ENCODE results near the gene SFXN2.

DNA sequence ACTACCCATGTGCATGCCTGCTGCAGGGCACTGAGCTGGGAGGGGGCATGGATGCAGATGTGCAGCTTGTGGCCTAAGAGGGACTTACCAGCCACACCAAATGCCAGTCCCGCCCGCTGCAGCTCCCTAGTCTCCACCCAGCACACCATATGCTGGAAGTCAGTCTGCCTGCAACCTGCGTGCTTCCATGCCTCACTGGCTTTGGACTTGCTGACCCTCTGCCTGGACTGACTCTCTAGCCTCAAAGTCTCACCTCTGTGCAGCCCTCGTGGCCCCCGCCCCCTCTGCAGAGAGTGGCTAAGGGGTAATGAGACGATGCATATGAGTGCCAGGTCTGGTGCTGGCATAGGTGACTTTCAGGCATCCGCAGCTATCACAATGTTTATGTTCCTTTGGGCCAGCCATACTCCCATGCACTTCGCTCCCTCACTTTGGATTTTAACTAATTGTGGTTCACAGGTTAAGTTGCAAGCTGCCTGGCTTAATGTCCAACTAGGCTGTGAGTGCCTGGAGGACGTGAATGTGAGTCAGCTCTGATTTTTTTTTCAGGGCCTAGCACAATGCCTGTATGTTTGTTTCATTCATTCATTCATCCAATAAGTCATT, 48.4 kb upstream of the SFXN2 start:
- TF ChIP-seq, protein P1, sequence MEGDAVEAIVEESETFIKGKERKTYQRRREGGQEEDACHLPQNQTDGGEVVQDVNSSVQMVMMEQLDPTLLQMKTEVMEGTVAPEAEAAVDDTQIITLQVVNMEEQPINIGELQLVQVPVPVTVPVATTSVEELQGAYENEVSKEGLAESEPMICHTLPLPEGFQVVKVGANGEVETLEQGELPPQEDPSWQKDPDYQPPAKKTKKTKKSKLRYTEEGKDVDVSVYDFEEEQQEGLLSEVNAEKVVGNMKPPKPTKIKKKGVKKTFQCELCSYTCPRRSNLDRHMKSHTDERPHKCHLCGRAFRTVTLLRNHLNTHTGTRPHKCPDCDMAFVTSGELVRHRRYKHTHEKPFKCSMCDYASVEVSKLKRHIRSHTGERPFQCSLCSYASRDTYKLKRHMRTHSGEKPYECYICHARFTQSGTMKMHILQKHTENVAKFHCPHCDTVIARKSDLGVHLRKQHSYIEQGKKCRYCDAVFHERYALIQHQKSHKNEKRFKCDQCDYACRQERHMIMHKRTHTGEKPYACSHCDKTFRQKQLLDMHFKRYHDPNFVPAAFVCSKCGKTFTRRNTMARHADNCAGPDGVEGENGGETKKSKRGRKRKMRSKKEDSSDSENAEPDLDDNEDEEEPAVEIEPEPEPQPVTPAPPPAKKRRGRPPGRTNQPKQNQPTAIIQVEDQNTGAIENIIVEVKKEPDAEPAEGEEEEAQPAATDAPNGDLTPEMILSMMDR (IDR thresholded peaks at IDR 0.05 in 4 of 5, conservative IDR thresholded peaks at IDR 0.05 in 1 of 5) = no peak
- no peak for TF ChIP-seq POLR2A (IDR thresholded peaks at IDR 0.05)

Data from gastrocnemius medialis (tissue), 4 donors.